Tibial nerve (tissue), 4 donors: ENCODE results near the gene ZNF146.

Experiments used
- EP300 ChIP-seq, 2 donors: sonication (generic); formaldehyde crosslinking; IDR thresholded peaks; one replicate each; pipeline ENCODE4 v1.6.1; 2017; ENCODE audit warnings: antibody characterized with exemption in 2 of 2, mild to moderate bottlenecking in 1 of 2
- POLR2A ChIP-seq, 2 donors: fragments of 450-650 bp; IDR thresholded peaks; one replicate each; pipeline ENCODE4 v1.6.1; 2017; ENCODE audit warnings: antibody characterized with exemption in 2 of 2, mild to moderate bottlenecking in 2 of 2, moderate library complexity in 2 of 2
- TF ChIP-seq, protein P1 (sequence below), 5 experiments: fragments of 200-600 bp in 3 of 5; fragments of 450-650 bp in 2 of 5; sonication (generic) in 3 of 5; IDR thresholded peaks; one replicate each; pipeline ENCODE4 v1.5.1; 2016 to 2019; ENCODE audit warnings: antibody characterized with exemption in 5 of 5, mild to moderate bottlenecking in 3 of 5, moderate library complexity in 2 of 5

GRCh38 chr19:36257520-36257876, 42.6 kb downstream of the ZNF146 start:
- TF ChIP-seq, protein P1, sequence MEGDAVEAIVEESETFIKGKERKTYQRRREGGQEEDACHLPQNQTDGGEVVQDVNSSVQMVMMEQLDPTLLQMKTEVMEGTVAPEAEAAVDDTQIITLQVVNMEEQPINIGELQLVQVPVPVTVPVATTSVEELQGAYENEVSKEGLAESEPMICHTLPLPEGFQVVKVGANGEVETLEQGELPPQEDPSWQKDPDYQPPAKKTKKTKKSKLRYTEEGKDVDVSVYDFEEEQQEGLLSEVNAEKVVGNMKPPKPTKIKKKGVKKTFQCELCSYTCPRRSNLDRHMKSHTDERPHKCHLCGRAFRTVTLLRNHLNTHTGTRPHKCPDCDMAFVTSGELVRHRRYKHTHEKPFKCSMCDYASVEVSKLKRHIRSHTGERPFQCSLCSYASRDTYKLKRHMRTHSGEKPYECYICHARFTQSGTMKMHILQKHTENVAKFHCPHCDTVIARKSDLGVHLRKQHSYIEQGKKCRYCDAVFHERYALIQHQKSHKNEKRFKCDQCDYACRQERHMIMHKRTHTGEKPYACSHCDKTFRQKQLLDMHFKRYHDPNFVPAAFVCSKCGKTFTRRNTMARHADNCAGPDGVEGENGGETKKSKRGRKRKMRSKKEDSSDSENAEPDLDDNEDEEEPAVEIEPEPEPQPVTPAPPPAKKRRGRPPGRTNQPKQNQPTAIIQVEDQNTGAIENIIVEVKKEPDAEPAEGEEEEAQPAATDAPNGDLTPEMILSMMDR (IDR thresholded peaks at IDR 0.05) = no peak
- TF ChIP-seq POLR2A (IDR thresholded peaks at IDR 0.05) (no peak), EP300 (IDR thresholded peaks at IDR 0.05) (no peak)
